NT2/D1 (cell line): ENCODE data around the gene GRID2.
"Not testable (repeated sequence)": the region's sequence is repeated elsewhere in the genome, so short reads cannot be mapped to it uniquely, and the experiment has no call there.

Experiments used
- DNase-seq: peaks from one replicate; pipeline ENCODE4 v3.0.0-alpha.2; 2011; ENCODE audit warnings: low read depth, low spot score
- H3K27me3 ChIP-seq: 2 replicates; pipeline ENCODE4 v1.6.0; 2011; ENCODE audit warnings: mild to moderate bottlenecking; ENCODE audit not compliant: insufficient read length, insufficient read depth
- H3K36me3 ChIP-seq: 2 replicates; pipeline ENCODE4 v1.6.1; 2011; ENCODE audit warnings: mild to moderate bottlenecking, low read length, mixed read lengths; ENCODE audit not compliant: insufficient read depth, insufficient read length
- H3K4me1 ChIP-seq: 2 replicates; pipeline ENCODE4 v1.5.1; 2011; ENCODE audit not compliant: insufficient read depth, insufficient read length
- H3K4me3 ChIP-seq: 2 replicates; pipeline ENCODE4 v1.5.1; 2011; ENCODE audit warnings: low read depth; ENCODE audit not compliant: insufficient read length
- H3K9ac ChIP-seq: 2 replicates; pipeline ENCODE4 v1.6.0; 2011; ENCODE audit warnings: low read depth; ENCODE audit not compliant: insufficient read length
- H3K9me3 ChIP-seq: 2 replicates; pipeline ENCODE4 v1.5.1; 2011; ENCODE audit warnings: mild to moderate bottlenecking, low read length; ENCODE audit not compliant: insufficient read depth
- SUZ12 ChIP-seq: IDR thresholded peaks from 2 replicates; pipeline ENCODE4 v1.6.1; 2011; ENCODE audit not compliant: insufficient read length, insufficient read depth; ENCODE audit errors: extremely low read depth
- YY1 ChIP-seq: IDR thresholded peaks from 2 replicates; pipeline ENCODE4 v1.6.1; 2011; ENCODE audit not compliant: insufficient read length, insufficient read depth
- ZNF274 ChIP-seq: IDR thresholded peaks from 2 replicates; pipeline ENCODE4 v1.6.1; 2011; ENCODE audit warnings: mild to moderate bottlenecking, low read depth, low read length

The GRID2 gene

DNA sequence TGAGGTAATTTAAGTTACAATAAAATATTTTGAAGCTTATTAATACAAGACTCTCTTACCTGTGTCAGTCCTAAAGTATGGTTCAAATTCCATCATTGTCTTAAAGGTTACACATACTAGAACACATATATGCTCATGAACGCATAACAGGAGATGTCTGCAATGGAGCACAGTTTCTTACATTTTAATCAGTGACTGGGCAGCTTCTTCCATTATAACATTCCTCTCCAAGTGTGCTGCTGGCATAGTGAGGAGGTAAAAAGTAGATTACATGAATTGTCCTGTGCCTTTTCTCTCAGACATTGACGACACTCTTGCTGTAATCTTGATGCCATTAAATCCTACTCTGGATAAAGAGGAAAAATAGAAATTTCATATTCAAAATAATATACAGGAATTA lies 40.8 kb upstream of the GRID2 start:
- Histone ChIP-seq H3K4me1 (no peaks in the 10 kb centered on the region), H3K9ac (no peak overlapping the region), H3K36me3 (peaks cover 26% of the 10 kb centered on the region), H3K9me3 (no peaks in the 10 kb centered on the region), H3K4me3 (no peak overlapping the region), H3K27me3 (no peaks in the 10 kb centered on the region)
- DNase-seq = no peak
- no peak for TF ChIP-seq YY1

DNA sequence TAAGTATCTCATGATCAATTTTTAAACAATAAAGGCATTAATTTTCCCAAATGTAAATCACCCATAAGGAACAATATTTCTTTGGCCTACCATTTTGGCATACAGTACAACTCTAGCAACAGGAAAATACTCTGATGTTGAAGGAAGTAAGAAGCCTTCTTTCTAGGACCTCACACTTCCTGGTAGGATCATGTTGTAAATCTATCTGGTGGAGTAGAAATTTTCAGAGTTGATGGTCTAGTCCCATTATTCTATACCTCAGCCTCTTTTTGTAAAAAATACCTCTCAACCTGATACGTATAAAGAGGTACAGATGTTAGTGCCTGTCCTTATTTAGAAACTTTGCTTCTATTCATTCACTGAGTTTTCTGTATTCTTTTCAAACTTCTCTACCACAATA lies 40.2 kb upstream of the GRID2 start:
- H3K9ac ChIP-seq = no peak overlapping the region

DNA sequence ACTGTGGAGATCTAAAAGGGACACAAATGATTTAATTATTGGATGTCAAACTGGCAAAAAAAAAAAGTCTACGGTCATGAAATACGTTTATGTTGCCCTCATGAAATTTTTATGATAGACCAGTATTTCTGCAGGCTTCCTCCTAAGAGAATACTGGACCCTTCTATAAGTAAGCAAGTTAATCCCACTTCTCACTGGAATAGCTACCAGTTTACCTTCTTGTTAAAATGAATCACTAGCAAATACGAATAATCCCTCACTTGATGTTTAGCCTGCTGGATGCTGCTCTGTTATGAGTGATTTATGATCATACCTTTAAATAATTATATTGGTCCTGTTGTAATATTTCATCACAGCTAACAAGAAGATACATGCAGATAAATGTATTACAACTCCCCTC lies 39.6 kb upstream of the GRID2 start:
- no peak overlapping the region for H3K9ac ChIP-seq
- no peak for TF ChIP-seq SUZ12
- no peaks in the 10 kb centered on the region for H3K9me3 ChIP-seq
- no peak overlapping the region for H3K4me3 ChIP-seq
- peaks cover 31% of the 10 kb centered on the region for H3K36me3 ChIP-seq
- H3K4me1 ChIP-seq = no peaks in the 10 kb centered on the region
- no peak for DNase-seq
- no peaks in the 10 kb centered on the region for H3K27me3 ChIP-seq

More for the DNA sequence above, 40.2 kb upstream of the GRID2 start:
- H3K4me1 ChIP-seq = no peaks in the 10 kb centered on the region
- peaks cover 26% of the 10 kb centered on the region for H3K36me3 ChIP-seq
- TF ChIP-seq SUZ12 = no peak
- no peak for TF ChIP-seq ZNF274
- no peak for TF ChIP-seq YY1
- DNase-seq = no peak
- H3K27me3 ChIP-seq = no peaks in the 10 kb centered on the region
- H3K9me3 ChIP-seq = no peaks in the 10 kb centered on the region
- H3K4me3 ChIP-seq = no peak overlapping the region

DNA sequence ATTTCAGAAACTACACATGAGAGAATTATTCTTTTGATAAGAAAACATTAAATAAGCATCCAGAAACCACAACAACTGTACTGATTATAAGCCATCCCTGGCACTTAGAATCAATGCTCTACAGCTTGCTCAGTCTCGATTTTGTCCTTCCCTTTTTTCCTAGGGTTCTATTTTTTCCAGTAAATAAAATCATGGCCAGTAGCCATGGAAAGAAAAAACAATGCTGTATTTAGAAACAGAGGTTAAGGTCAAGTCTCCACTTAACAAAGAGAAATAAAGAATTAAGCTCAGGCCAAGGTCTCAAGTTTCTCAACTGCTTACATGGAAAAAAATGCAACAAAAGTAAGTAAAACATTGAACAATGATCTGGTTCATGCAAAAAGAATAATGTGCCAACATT lies 38.7 kb upstream of the GRID2 start:
- Histone ChIP-seq H3K27me3 (no peaks in the 10 kb centered on the region), H3K4me3 (no peak overlapping the region), H3K4me1 (no peaks in the 10 kb centered on the region), H3K9me3 (no peaks in the 10 kb centered on the region), H3K9ac (no peak overlapping the region), H3K36me3 (peaks cover 32% of the 10 kb centered on the region)
- no peak for DNase-seq
- TF ChIP-seq ZNF274 = no peak

DNA sequence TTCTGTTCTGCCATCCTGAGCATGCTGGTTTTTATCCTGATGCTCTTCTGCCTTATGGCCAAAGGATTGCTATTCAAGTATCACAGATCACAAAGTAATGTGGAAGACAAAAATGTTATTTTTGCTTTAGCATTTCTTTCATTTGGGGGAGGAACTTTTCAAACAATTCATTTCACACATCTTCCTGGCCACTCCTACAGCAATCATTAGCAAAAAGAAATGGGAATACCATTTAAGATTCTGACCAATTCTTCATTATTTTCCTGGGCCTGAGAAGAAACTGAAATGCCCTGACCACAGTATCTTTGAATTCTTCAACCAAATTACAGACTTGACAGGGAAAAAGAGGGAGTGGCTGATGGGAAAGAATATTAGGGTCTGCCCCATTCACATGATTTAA lies 38.0 kb upstream of the GRID2 start:
- no peaks in the 10 kb centered on the region for H3K4me1 ChIP-seq
- H3K4me3 ChIP-seq = no peak overlapping the region
- no peak for DNase-seq
- TF ChIP-seq SUZ12 = no peak
- TF ChIP-seq YY1 = no peak
- no peak for TF ChIP-seq ZNF274
- H3K27me3 ChIP-seq = no peaks in the 10 kb centered on the region
- H3K36me3 ChIP-seq = peaks cover 33% of the 10 kb centered on the region
- H3K9ac ChIP-seq = no peak overlapping the region
- peaks cover 4% of the 10 kb centered on the region; the same call in 1 of the 2 replicates for H3K9me3 ChIP-seq

DNA sequence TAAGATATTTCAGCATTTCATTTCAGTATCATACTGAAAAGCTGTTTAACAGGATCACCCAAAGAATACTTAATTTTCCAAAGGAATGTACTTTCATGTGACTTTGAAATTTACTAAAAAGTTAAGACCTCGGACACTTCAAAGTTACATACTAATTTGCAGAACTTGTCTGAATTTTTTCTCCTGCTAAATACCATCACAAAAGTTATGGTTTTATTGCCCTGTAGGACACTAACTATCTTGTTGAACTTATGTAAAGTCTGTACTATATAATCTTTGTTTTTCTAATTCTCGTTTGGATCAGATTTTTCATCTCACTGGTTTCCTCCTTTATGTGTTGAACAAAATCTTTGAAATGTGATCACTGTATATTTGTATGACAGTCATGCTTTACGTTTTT lies 37.2 kb upstream of the GRID2 start:
- Histone ChIP-seq H3K4me3 (no peak overlapping the region), H3K9me3 (peaks cover 9% of the 10 kb centered on the region; the same call in 1 of the 2 replicates), H3K27me3 (no peaks in the 10 kb centered on the region), H3K9ac (no peak overlapping the region), H3K4me1 (no peaks in the 10 kb centered on the region), H3K36me3 (peaks cover 35% of the 10 kb centered on the region)
- DNase-seq = no peak
- TF ChIP-seq YY1 = no peak
- TF ChIP-seq ZNF274 = no peak
- TF ChIP-seq SUZ12 = no peak

DNA sequence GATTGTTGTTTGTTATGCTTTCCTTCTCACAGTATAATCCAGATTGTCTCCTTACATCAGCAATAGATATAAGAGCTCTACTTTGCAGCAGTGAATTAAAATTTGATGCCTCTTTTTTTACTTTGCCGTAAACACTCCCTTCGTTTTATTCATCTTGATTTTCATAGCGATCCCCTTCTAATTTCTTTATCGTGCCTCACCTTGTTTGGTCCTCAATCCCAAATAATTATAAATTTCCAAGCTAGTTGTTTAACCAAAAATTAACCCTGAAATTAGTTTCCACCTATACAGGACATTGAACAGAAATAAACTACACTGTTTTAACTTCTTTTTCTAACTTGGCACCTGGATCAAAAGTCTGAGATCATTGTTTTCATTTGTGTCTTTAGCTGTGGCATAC lies 35.1 kb upstream of the GRID2 start:
- Histone ChIP-seq H3K9me3 (peaks cover 9% of the 10 kb centered on the region; the same call in 1 of the 2 replicates), H3K9ac (no peak overlapping the region), H3K4me1 (no peaks in the 10 kb centered on the region), H3K4me3 (no peak overlapping the region), H3K36me3 (peaks cover 28% of the 10 kb centered on the region), H3K27me3 (no peaks in the 10 kb centered on the region)
- no peak for TF ChIP-seq SUZ12
- no peak for TF ChIP-seq ZNF274
- TF ChIP-seq YY1 = no peak
- no peak for DNase-seq

DNA sequence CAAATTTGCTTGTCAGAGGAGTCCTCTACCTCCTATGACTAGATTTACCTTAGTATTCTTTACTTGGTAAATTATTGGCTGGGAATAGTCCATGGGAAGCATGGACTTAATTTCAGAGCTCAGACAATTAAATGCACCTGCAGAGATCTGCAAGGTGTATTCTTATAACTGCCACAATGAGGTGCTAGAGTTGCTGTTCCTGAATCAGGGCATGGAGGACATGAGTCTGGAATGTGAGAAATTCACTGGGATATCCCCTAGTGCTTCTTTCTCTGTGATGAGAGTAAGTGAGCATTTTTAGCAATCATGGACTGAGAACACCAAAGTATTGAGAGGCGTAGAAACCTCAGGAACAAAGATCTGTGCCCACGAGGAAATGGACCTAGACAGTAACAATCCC lies 32.9 kb upstream of the GRID2 start:
- DNase-seq = no peak
- Histone ChIP-seq H3K4me1 (no peaks in the 10 kb centered on the region), H3K36me3 (peaks cover 28% of the 10 kb centered on the region), H3K9ac (peak overlapping the region; percentile 64), H3K4me3 (peak overlapping the region; percentile 26), H3K9me3 (peaks cover 9% of the 10 kb centered on the region; the same call in 1 of the 2 replicates), H3K27me3 (no peaks in the 10 kb centered on the region)
- TF ChIP-seq ZNF274 (no peak), YY1 (no peak), SUZ12 (no peak)

DNA sequence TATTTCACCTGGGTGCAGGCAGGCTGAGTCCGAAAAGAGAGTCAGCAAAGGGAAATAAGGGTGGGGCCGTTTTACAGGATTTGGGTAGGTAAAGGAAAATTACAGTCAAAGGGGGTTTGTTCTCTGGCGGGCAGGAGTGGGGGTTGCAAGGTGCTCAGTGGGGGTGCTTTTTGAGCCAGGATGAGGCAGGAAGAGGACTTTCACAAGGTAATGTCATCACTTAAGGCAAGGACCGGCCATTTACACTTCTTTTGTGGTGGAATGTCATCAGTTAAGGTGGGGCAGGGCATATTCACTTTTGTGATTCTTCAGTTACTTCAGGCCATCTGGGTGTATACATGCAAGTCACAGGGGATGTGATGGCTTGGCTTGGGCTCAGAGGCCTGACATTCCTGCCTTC lies 32.2 kb upstream of the GRID2 start:
- not testable (repeated sequence) for H3K9ac ChIP-seq

DNA sequence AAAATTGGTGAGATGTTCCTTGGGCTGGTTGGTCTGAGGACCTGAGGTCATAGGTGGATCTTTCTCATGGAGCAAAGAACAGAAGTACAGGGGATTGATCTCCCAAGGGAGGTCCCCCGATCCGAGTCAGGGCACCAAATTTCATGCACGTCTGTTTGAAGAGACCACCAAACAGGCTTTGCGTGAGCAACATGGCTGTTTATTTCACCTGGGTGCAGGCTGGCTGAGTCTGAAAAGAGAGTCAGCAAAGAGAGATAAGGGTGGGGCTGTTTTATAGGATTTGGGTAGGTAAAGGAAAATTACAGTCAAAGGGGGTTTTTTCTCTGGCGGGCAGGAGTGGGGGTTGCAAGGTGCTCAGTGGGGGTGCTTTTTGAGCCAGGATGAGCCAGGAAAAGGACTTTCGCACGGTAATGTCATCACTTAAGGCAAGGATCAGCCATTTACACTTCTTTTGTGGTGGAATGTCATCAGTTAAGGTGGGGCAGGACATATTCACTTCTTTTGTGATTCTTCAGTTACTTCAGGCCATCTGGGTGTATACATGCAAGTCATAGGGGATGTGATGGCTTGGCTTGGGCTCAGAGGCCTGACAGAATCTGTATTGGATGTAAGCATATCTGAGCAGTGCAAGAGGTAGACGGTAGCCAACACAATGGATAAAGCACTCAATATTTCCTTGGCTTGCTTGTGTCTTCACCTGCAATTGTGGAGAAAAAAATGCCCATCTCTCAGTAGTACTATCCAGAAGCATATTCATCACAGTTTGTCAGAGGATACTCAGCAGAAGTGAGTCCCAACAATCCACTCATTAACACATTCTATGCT lies 26.5 kb upstream of the GRID2 start:
- not testable (repeated sequence) for H3K9me3 ChIP-seq, DNase-seq, H3K4me1 ChIP-seq, H3K27me3 ChIP-seq, H3K36me3 ChIP-seq
- Histone ChIP-seq H3K9ac (peak overlapping the region; percentile 81), H3K4me3 (peak overlapping the region; percentile 54)

More for the DNA sequence above, 32.2 kb upstream of the GRID2 start:
- not testable (repeated sequence) for DNase-seq, H3K4me1 ChIP-seq, H3K9me3 ChIP-seq, H3K27me3 ChIP-seq
- peak overlapping the region; percentile 26 for H3K4me3 ChIP-seq
- H3K36me3 ChIP-seq = peaks cover 26% of the 10 kb centered on the region
